Putamen (tissue), 1 donor: ENCODE results near the gene PARP11.

ENCODE experiments used
- DNase-seq: peaks from one replicate; pipeline ENCODE4 v3.0.0-alpha.2; 2016; ENCODE audit warnings: low spot score

PARP11 gene

GRCh38 chr12:3770891-3771290 is 102.3 kb downstream of the PARP11 start:
- DNase-seq: no peak

GRCh38 chr12:3768911-3769447 is 104.2 kb downstream of the PARP11 start:
- no peak for DNase-seq

GRCh38 chr12:3761116-3761735 is 112.0 kb downstream of the PARP11 start:
- DNase-seq: no peak

GRCh38 chr12:3759878-3760277 is 113.3 kb downstream of the PARP11 start:
- DNase-seq: no peak
